CD4-positive, alpha-beta T cell treated with Interleukin-4 for 4 hours (primary cell): ENCODE measurements around the gene TTC31.
"Not testable (repeated sequence)": the region's sequence is repeated elsewhere in the genome, so short reads cannot be mapped to it uniquely, and the experiment has no call there.

ENCODE experiments used
- DNase-seq: peaks from one replicate; pipeline ENCODE4 v3.0.0-alpha.2; 2020

TTC31 gene

DNA sequence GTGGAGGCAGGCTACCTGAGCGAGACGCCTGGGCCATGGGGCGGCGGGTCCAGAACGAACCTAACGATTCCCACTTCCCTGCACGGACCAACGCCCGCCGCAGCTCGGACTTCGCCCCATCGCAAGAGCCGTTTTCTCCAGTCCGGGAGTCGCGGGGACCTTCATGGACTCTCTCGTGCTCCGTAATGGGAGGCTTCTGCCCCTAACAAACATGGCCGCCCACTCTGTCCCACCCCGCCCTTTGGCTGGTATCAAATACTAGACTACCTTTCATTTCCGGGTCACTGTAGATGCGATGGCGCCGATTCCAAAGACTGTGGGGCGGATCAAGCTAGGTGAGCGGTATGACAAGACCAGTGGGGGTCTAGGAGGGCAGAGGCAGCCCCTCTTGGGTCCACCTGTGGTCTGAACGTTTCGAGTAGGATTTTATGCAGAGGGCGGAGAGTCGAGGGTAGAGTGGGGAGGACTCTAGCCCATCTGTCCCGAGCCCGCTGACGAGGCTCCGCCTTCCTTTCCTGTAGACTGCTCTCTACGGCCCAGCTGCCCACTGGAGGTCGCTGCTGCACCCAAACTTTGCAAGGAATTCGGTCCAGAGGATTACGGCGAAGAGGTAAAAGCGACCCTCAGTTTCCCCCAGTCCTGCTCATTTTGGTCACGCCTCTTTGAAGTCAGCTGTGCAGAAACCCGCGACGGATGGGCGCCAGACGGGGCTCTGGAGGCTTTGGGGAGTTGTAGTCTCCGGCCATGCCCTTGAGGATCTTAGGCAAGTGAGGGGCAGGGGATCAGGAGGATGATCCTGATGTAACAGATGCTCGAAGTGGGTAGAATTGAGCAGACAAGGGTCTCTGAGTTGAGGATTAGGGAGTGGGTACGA is at the start of gene TTC31, which contains the start of gene CCDC142:
Gene TTC31, plus strand, starts transcription at position 281 of the 874 bp plus-strand sequence. Its CDS starts 15 bp downstream, at position 296.
Gene CCDC142, minus strand, starts transcription at position 198 of the 874 bp plus-strand sequence. Its CDS starts 161 bp downstream, at position 37.
- peak; percentile 97 for DNase-seq

DNA sequence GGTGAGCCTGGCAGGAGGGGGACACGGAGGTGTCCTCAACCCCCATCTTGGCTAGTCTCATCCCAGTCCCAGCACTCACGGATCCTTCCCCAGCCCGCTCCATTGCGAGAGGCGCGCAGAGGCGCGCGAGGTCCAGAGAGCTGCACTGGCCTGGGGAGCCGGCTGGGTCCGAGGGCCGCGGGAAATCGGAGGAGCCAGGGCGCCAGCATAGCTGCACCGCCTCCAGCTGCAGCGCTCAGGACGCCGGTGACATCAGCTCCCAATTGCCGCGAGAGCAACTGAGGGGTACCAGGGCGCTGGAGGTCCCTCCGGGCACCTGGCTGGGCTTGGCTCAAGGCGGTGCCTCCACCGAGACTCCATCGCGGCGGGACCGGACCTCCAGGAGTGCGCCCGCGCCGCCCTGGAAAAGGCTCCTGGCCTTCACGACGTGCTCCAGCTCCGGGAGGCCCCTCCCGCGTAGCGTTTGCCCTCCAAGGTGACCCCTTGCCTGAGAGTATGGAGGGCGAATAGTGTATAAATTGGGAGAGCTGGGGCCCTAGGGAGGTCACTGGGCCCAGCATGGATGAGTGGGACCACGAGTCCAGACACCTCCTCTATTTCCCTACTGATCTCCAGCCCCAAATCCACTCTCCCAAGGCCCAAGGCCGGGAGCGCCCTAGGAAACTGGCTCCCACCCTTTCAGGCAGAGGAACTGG is 46.6 kb upstream of the TTC31 start:
- DNase-seq, result no peak

DNA sequence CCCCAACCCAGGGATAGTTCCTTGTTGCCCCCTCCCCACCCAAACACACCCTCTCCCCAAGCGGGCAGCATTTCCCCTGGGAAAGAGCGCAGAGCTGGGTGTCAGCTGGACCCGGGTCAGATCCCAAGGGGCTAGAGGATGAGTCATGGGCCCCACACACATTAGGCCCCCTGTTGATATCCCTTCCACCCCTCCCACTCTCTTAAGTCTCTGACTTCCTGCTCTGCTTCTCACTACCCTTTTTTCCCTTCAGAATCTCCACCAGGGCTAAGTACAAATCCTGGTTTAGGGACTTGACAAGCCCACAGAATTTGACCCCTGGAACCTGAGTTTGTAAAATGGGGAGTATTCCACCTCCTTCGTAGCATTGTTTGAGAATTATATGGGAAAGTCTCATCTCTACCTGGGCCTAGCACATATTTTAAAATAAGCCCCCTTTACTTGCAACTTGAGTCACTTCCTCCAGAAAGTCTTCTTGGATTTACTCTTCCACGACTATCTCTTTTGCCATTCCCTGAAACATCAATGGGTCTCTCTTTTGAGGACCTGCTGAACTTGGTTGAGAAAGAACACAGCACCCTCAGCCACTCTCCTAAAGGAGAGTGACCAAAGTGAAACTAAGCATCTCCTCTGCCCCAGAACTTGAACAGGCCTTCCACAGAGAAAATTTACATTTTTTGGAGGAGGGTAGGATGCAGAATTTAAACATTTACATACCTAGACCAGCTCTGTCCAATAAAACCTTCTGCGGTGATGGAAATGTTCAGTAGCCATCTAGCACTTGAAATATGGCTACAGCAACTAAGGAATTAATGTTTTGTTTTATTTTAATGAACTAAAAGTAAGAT is 45.8 kb upstream of the TTC31 start:
- no peak for DNase-seq

DNA sequence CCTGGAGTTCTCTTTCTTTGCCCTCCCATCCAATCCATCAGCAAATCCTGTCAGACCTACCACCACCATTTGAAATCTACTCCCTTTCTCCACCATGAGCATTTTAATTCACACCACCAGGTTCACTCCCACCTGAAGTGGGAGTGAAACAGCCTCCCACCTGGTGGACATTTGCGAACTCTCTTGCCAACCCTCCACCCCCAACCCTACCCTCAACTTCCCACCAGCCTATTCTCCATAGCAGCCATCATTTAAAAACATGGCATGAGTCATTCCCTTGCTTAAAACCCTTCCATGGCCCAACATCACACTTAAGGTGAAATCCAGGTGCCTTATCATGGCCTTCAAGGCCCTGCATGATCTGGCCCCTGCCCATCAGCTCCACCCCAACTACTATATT is 44.6 kb upstream of the TTC31 start:
- no peak for DNase-seq

DNA sequence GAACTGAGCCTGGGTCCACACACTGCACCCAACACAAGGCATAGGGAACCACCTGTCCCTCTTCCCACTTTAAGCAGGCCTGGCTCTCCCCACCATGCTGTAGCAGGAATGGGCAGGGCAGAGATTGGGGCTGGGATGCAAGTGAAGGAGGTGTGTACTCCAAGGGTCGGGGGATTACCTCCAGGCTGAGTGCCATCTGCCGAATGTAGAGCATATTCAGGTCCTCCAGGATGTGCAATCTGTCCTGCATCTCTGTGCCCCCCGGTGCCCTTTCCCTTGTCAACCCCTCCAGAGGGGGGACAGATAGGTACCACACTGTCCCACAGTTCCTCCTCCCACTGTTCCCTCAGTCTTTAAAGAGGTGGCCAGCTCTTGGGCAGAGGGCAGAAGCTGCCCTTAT is 43.5 kb upstream of the TTC31 start:
- no peak for DNase-seq

DNA sequence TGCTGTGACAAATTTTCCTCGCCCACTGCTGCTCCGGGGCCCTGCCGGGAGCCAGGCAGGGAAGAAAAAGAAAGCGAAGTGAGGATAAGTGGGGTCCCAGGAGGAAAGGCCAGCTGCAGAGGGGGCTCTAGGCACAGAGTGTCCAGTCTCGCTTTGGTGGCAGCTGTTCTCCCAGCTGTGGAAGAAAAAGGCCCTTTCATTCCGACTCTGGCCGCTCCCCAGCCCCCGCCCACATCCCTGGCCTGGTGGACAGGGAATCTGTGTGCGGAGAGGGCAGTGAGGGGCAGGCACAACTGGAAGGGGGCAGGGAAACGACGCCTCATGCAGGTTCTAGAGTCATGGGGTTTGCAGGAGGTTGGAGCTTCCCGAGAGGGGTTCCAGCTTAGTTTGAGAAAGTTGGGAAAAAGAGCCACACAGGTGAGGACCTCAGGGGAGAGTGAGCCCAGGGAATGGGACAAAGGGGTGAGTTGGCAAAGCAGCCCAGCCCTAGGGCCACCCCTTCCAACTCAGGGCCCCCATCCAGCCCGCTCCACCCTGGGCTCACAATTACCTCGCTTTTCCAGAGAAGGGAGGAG is 43.0 kb upstream of the TTC31 start:
- DNase-seq, result no peak

DNA sequence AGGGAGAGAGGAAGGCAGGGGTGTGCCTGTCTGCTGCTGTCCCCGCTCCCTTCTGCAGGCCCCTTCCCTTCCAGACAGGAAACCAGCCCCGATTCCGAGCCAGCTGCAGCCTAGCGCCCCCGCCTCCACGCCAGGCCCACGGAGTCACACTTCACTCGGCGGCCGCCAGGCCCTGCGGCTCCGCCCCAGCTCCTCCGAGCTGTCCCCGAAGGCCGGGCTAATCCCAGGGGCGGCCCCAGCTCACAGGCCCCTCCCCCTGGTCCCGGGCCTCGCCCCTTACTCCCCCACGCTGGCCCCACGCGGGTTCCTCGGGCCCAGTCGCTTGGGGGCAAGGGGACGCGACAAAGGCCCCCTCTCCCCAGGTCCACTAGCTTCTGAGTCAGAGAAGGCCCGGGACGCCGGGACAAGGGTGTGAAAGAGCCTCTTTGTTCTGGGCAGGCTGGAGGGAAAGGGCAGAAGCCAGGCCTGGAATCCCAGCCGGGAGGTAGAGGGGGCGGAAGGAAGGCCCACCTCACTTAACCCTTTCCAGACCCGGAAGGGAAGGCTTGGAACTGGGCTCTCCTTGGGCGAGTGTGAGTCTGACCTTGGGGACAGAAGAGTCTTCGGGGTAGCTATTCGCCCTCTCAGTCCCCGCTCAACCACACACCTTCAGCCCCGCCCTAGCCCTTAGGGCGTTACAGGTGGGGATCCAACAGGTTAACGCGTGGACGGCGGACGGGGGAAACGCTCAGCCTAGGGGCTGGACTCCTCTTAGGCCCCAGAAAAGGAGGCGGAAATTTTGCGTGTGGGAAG is 42.3 kb upstream of the TTC31 start:
- DNase-seq, result no peak

DNA sequence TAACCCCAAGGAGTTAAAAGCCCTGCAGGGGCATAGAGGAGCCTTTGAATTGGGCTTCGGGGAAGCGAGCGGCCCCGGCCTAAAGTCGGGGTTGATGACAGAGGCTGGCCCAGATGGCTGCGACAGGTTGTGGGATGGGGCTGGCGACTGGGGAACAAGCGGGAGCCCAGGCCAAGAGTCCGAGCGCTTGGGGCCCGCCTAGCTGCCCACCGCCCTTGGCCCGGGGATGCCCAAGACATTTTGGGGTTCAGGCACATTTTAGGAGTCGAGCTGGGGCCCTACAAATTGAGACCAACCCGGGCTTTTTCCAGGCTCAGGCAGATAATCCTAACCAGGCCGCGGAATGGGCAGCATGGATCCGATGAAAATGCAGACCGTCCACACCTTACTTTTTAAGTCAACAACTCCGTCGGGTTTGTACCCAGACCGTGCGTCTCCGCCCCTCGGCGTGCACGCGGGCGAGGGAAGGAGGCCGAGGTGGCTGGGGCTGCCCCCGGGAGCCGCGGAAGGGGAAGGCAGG is 41.7 kb upstream of the TTC31 start:
- no peak for DNase-seq

DNA sequence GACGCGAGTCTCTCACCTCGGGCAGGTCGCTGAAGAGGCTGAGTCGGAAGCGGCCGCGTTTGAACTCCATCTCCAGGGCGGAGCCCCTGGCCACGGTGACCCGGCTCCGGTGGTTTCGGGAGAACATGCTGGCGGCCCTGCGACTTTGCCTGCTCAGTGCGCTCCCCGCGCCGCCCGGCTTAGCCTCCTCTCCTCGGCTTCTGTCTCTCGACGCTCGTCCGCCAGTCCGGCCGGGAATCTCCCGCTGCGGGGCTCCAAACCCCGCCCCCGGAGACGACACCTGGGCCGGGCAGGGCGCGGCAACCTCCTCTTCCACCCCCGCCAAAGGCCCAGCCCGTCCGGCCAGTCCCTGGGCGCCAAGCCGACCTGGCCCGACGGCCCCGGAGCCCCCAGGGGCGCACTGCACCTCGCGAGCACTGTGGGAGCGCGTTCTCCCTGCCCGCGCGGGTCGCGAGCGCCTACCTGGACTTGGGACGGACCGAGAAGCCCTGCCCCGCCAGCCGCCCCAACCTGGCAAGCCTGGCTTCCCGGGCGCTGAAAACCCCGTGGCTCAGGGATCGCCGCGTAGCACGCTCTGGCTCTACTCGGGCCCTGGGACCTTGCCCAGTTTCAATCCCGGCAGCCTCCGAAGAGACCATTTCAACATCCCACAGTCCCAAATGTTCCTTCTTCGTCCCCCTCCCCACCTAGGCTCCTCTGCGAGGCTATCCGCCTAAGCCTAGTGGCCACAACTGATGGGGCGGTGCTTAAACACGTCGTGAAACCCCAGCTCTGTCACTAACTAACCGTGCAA is 41.0 kb upstream of the TTC31 start, which contains the start of gene RTKN:
Gene RTKN, minus strand, starts transcription at position 248 of the 793 bp plus-strand sequence. Its CDS starts 121 bp downstream, at position 127.
- no peak for DNase-seq

DNA sequence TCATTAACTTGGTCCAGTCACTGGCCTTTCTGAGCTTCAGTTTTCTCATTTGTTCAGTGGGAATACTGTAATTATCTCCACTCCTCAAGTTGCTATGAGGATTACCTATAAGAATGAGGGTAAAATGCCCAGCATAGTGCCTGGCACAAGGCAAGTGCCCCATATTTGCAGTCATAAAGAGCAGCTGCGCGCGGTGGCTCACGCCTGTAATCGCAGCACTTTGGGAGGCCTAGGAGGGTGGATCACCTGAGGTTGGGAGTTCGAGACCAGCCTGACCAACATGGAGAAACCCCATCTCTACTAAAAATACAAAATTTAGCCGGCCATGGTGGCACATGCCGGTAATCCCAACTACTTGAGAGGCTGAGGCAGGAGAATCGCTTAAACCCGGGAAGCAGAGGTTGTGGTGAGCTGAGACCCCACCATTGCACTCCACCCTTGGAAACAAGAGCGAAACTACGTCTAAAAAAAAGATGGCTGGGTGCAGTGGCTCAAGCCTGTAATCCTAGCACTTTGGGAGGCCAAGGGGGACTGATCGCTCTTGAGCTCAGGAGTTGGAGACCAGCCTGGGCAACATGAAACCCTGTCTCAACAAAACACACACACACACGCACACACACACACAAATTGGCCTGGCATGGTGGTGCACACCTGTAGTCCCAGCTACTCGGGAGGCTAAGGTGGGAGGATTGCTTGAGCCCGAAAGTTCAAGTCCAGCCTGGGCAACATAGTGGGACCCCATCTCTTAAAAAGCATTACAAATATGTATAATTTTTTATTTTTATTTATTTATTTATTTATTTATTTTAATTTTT is 40.2 kb upstream of the TTC31 start:
- not testable (repeated sequence) for DNase-seq

DNA sequence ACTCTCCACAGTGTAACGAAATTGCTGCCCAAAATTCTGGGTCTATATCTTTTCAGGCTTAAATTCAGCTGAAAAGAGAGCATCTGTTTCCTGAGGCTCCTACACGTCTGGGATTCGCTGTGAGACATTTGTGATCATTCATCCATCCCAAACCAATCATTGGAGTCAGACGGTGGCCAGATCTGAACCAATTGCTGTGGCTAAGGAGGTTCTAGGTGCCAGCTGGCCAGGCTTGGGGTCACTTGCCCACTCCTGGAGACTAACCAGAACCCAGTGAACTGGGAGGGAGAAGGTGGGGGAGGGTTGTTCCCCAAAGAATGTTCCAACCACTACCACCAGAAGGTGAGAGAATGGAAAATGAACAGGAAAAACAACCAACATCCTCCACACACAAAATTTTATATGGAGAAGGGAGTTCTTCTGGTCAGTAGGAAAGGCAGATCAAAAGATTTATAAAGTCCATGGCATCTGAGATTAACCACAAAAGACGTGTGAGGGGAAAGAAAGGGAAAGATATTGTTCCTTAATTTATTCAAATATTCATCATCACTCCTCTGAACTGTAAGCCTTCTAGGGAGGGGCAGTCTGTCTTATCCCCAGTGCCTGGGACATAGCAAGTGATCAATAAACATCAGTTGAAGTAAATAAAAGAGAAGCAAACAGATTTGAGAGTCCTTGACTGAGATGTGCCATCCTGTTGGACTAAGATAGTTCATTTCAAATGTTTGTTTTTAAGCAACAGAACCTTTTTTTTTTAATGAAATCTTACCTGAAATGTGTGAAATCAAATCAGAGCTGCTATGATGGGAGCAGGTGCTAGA is 38.2 kb upstream of the TTC31 start:
- no peak for DNase-seq

DNA sequence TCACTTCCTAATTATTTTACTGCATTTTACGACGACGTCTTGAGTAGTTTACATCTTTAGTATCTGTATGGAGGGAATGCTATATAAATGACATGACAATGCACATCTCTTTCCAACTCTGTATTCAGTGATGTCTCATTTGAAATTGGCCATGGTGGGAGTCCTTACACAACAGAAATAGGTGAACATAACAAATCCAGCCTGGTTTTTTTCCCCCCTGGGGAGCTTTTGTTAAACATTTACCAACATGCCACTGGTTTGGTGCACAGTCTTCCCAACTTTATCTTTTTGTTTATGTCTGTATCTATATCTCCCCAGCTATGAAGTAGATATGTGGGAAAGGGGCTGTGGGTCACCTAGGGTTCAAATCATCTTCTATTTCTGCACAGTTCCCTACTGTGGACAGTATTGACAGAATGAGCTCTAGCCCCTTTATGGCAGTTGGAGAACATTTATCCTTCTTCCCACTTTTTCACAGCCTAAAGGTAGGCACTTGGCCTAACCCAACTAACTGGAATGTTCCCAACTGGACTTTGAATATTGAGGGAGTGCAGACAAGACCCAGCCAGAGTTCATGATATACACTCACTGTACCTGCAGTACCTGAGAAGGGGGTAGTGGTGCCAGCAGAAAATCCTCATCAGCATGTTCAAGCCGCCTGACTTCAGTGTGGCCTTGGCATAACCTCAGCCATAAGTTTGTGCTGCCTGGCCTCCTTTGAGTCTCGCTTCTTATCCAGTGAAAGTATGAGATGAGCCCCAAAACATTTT is 35.5 kb upstream of the TTC31 start:
- no peak for DNase-seq

DNA sequence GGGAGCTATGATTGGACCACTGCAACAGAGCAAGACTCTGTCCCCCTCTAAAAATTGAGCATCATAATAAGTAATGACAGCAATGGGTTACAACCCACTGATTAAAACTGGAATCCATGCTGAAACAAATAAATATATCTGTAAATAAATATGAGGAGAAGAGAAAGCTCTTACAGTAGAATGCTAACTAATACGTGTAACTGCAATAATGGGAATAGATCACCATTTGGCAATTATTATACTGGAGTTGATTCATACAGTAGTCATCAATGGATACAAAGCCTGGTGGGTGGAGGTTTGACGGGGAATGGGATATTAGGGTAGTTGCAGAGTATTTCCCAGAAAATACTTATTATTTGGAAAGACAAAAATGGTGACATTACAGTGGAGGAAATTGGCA is 34.1 kb upstream of the TTC31 start:
- DNase-seq, result no peak

DNA sequence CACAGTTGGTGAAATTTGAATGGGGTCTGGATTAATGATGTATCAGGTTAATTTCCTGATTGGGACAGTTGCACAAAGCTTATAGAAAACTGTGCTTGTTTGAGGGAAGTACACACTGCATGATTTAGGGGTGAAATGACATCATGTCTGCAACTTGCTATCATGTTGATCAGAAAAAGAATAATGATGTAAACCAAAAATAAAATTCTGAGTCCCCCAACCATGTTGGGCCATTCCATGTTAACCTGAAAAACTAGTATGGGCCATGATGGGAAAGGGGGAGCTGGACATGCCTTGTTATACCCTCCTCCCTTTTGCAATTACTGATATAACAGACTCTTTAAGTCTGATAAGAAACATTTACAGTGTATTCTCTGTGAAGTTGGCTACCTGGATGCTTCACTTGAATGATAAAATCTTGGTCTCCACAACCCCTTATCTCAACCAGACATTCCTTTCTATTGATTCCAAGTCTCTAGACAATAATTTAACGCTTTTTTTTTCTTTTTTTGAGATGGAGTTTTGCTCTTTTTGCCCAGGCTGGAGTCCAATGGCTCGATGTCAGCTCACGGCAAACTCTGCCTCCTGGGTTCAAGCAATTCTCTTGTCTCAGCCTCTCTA is 32.2 kb upstream of the TTC31 start:
- DNase-seq, result no peak

DNA sequence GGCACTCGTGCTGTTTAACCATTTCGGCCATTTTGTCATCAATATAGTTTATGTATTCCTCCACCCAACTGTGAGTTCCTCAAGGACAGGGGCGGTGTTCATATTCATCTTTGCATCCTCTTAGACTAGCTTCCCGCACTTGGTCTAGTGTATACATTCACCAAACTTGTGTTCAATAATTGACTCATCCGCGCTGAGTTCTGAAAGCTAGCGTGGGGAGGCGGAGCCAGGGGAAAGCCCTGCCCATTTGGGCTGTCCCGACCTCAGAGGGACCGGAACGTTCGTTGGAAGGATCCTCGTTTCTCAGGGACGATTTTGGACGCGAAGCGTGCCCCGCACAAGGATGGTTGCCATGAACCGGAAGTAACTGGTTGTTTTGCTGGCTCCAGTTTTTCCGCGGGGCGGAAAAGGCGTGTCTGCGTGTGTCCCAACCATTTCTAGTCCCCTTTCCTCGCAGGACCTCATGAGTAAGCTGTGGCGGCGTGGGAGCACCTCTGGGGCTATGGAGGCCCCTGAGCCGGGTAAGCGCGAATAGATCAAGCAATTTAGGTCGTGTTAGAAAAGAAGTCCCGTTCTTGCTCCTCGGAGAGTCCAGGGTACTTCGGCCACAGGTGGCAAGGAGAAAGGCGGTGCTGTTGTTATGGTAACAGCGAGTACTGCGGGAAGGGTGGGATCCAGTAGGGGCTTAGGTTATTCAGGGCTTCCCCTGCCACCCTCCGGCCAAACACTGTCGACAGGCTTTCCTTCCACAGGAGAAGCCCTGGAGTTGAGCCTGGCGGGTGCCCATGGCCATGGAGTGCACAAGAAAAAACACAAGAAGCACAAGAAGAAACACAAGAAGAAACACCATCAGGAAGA is 28.0 kb upstream of the TTC31 start, which contains the start of gene INO80B:
Gene INO80B, plus strand, starts transcription at position 434 of the 858 bp plus-strand sequence. Its CDS starts 30 bp downstream, at position 464.
- peak; percentile 99 for DNase-seq

DNA sequence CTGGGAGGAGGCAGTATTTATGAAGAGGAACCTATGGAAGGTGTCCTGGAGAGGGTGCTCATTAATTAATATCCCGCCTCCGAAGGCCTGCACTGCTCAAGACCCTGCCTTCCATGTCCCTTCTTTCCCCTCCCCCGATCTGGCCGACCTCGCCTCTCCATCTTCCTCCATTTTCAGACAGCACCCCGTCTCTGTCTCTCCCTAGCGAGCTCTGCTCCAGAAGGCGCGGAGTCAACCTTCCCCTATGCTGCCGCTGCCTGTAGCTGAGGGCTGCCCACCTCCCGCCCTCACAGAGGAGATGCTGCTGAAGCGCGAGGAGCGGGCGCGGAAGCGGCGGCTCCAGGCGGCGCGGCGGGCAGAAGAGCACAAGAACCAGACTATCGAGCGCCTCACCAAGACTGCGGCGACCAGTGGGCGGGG is 25.7 kb upstream of the TTC31 start:
- DNase-seq, result no peak
